ENCODE data around the gene LRP11.

- TF ChIP-seq REST (IDR thresholded peaks at IDR 0.05; ENCODE audit: insufficient read depth in 1 of 2, low read depth in 2 of 2, low read length in 2 of 2) (no peak), POLR2AphosphoS5 (IDR thresholded peaks at IDR 0.05; ENCODE audit: low read depth, low read length) (no peak), SIN3A (IDR thresholded peaks at IDR 0.05; ENCODE audit: borderline replicate concordance, insufficient read depth, low read length) (no peak), TAF1 (IDR thresholded peaks at IDR 0.05; ENCODE audit: borderline replicate concordance, insufficient read depth, low read length) (no peak), FOXP2 (optimal IDR thresholded peaks at IDR 0.05; ENCODE audit: borderline replicate concordance, extremely low read depth, extremely low read length, insufficient read depth) (no peak)
Observed at GRCh38 chr6:149847939-149848267, 16.3 kb downstream of the LRP11 start.

Measured in PFSK-1 (cell line).